BJ (cell line): ENCODE measurements around the gene PTPN7. TPM values are rescaled to one million over a fixed set of nuclear protein-coding genes. Genes with fewer than 3 reads are reported as not detected.

Experiments
- CTCF ChIA-PET: fragments of 350-600 bp; formaldehyde crosslinking; extraction: SDS; loops from one replicate; lab custom pipeline; 2021; ENCODE audit warnings: antibody characterized with exemption, inconsistent platforms; lab: Yijun Ruan, JAX
- POLR2A ChIA-PET: fragments of 300-600 bp; sonication (Branson Sonifier 250); formaldehyde crosslinking; extraction: SDS; loops from one replicate; lab custom pipeline; 2021; ENCODE audit warnings: antibody characterized with exemption; lab: Charles Lee
- DNase-seq: peaks from one replicate; pipeline ENCODE4 v3.0.0-alpha.2; 2011; ENCODE audit warnings: low read depth
- H3K27me3 ChIP-seq: 2 replicates; pipeline ENCODE4 v1.6.0; 2011; ENCODE audit warnings: low read length; ENCODE audit not compliant: control insufficient read depth, insufficient read depth
- H3K36me3 ChIP-seq: 2 replicates; pipeline ENCODE4 v1.5.1; 2011; ENCODE audit warnings: low read length; ENCODE audit not compliant: control insufficient read depth, insufficient read depth
- H3K4me3 ChIP-seq: 2 replicates; pipeline ENCODE4 v1.5.1; 2011; ENCODE audit warnings: low read depth, mild to moderate bottlenecking, control low read depth, low read length
- CTCF ChIP-seq: IDR thresholded peaks from 2 replicates; pipeline ENCODE4 v1.5.1; 2011; ENCODE audit warnings: low read depth, mild to moderate bottlenecking, control low read depth, inconsistent platforms, low read length, moderate library complexity; ENCODE audit not compliant: insufficient read depth
- polyA plus RNA-seq: library from polyadenylated mRNA; depleted of rRNA; stranded (reverse); fragments of >200 nt; gene quantifications from 2 replicates; pipeline ENCODE4 v1.2.3, GENCODE V29; 2011

Gene PTPN7
- polyA plus RNA-seq, 1 experiment, result not detected

GRCh38 chr1:202203238-202204039 is 43.0 kb upstream of the PTPN7 start:
- DNase-seq, result no peak
- Histone ChIP-seq H3K36me3 (no peaks in the 10 kb centered on the region), H3K4me3 (no peak overlapping the region), H3K27me3 (peaks cover 10% of the 10 kb centered on the region)
- TF ChIP-seq CTCF, result no peak
- POLR2A ChIA-PET, result no interaction called here
- CTCF ChIA-PET, result interaction anchor here (0.6 to 1.8 kb wide), 6 partner anchors 10 to 112 kb away, joined by 3 to 10 read pairs (median 6); partner anchors contain the start of gene LGR6

GRCh38 chr1:202202500-202203168 is 42.2 kb upstream of the PTPN7 start:
- DNase-seq, result no peak
- H3K4me3 ChIP-seq, result no peak overlapping the region
- ChIA-PET CTCF (interaction anchor here (0.6 to 1.8 kb wide), 7 partner anchors 9 to 113 kb away, joined by 3 to 10 read pairs (median 4); partner anchors contain the start of gene LGR6), POLR2A (no interaction called here)
- peaks cover 10% of the 10 kb centered on the region for H3K27me3 ChIP-seq
- no peaks in the 10 kb centered on the region for H3K36me3 ChIP-seq
- TF ChIP-seq CTCF, result no peak

- ChIA-PET POLR2A (no interaction called here), CTCF (interaction anchor here (0.9 to 1.8 kb wide), 7 partner anchors 8 to 114 kb away, joined by 3 to 10 read pairs (median 7); partner anchors contain the start of gene LGR6)
- Histone ChIP-seq H3K36me3 (no peaks in the 10 kb centered on the region), H3K4me3 (no peak overlapping the region), H3K27me3 (peaks cover 12% of the 10 kb centered on the region)
- TF ChIP-seq CTCF, result no peak
- DNase-seq, result no peak
Observed at GRCh38 chr1:202201971-202202370, 41.6 kb upstream of the PTPN7 start.

- no peak for TF ChIP-seq CTCF
- H3K27me3 ChIP-seq, result peaks cover 12% of the 10 kb centered on the region
- POLR2A ChIA-PET, result no interaction called here
- CTCF ChIA-PET, result interaction anchor here (0.8 to 1.9 kb wide), 6 partner anchors 8 to 115 kb away, joined by 3 to 10 read pairs (median 6); partner anchors contain the start of gene LGR6
- H3K4me3 ChIP-seq, result no peak overlapping the region
- no peak for DNase-seq
- no peaks in the 10 kb centered on the region for H3K36me3 ChIP-seq
Observed at GRCh38 chr1:202201266-202201665, 40.9 kb upstream of the PTPN7 start.

GRCh38 chr1:202200669-202201068 is 40.3 kb upstream of the PTPN7 start:
- no peak overlapping the region for H3K4me3 ChIP-seq
- no peak for TF ChIP-seq CTCF
- ChIA-PET CTCF (interaction anchor here (0.8 to 1.9 kb wide), 6 partner anchors 8 to 115 kb away, joined by 3 to 10 read pairs (median 5); partner anchors contain the start of gene LGR6), POLR2A (no interaction called here)
- no peaks in the 10 kb centered on the region for H3K36me3 ChIP-seq
- no peak for DNase-seq
- peaks cover 18% of the 10 kb centered on the region for H3K27me3 ChIP-seq
